OCI-LY3 (cell line): ENCODE results near the gene PITPNC1.
A peak's percentile ranks its signal among the peaks of the same experiment; 100 is the strongest.

Experiments used
- CTCF ChIP-seq: fragments of 200-600, 300-600 bp; sonication (generic); IDR thresholded peaks from 2 replicates; pipeline ENCODE4 v1.5.1; 2014; ENCODE audit warnings: antibody characterized with exemption, low read length, low read depth
- EZH2phosphoT487 ChIP-seq: fragments of 200-600 bp; shearing (Covaris generic); IDR thresholded peaks from 2 replicates; pipeline ENCODE4 v1.6.1; 2018; ENCODE audit warnings: antibody characterized with exemption, mixed run types, low read depth

GRCh38 chr17:67386965-67387551 is 10.0 kb downstream of the PITPNC1 start:
- peak; percentile 80 for TF ChIP-seq CTCF
- no peak for TF ChIP-seq EZH2phosphoT487
